GM21737 (cell line): ENCODE measurements around the gene MAT2B.

Source experiments
- ATAC-seq: cut with Tn5 transposase; IDR thresholded peaks from one replicate; pipeline ENCODE4 v1.9.1; 2021; ENCODE audit warnings: mild to moderate bottlenecking, moderate library complexity; ENCODE audit not compliant: unreplicated experiment

MAT2B gene

DNA sequence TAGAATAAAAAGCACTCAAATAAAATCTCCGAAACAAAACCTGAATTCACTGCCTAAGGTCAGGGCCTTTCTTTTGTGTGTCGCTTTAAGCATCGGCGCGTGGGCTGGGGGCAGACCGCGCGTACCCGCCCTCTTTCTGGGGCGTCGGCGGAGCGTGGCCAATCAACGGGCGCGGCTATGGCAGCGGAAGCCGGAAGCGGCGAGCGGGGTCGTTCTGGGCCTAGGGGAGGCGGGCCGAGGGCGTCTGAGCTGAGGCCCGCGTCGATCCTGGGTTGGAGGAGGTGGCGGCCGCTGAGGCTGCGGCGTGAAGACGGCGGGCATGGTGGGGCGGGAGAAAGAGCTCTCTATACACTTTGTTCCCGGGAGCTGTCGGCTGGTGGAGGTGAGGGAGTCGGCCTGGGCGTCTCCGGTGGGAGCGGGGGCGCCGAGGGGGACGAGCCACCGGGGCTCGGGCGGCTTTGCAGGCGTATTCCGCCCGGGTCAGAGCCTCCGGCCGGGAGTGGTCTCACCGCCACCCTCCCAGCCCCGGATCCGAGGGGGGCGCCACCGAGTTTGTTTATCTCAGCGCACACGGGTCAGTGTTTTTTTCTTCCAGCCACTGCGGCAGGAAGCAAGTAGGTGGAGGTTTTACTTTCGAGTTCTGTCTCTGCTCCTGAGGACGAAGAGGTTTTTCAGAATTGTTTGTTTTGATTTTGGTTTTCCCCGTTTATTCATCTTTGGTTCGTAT lies at the start of gene MAT2B:
MAT2B (plus strand) TSS at position 252 of the 727 bp plus-strand sequence; CDS start at position 320, 68 bp downstream.
- peak; percentile 89 for ATAC-seq

DNA sequence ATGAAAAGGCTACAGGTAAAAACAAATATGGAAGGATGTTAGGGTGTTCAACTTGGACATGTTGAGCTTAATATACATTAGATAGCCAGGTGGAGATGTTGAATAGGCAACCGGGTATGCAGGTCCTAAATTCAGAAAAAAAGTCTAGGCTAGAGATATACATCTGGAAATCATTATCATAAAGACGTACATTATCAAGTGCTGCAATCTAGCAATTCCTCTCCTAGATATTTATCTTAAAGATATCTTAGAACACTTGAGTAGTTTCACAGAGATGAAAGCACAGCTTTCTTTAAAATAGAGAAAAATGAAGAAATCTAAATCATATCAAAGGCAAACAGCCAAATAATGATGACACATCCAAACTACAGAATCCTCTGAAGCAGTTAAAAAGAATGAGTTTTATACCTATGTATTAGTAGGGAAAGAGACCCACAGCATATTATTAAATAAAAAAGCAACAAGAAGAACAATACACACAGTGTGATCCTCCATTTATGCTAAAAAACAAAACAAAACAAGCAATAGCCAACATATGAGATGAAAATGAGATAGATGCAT lies 49.3 kb upstream of the MAT2B start:
- ATAC-seq = no peak

GRCh38 chr5:163456840-163457239 lies 48.6 kb upstream of the MAT2B start:
- no peak for ATAC-seq

- ATAC-seq = no peak
Measured at GRCh38 chr5:163458778-163459385, 46.5 kb upstream of the MAT2B start.

DNA sequence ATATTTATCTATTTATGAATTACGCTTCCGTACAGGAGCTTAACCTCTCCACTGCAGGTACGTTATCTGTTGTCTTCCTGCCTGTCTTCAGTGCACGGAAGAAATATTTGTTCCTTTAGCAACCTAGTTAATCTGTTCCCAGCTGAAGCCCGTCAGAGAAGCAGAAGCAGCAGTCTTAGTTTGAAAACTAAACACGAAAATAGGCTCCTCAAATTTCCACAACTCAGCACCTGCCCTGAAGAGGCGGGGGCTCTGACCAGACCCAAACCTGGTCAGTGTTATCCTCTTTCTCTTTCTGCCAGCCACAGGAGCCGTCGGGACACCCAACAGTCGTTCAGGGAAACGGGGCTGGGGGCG lies 46.0 kb upstream of the MAT2B start:
- ATAC-seq = peak; percentile 0

GRCh38 chr5:163459819-163460561 lies 45.4 kb upstream of the MAT2B start, which contains the start of gene NUDCD2:
Gene NUDCD2 (minus strand): TSS chr5:163460102. CDS start chr5:163460050, 52 bp downstream.
- peak; percentile 79 for ATAC-seq

DNA sequence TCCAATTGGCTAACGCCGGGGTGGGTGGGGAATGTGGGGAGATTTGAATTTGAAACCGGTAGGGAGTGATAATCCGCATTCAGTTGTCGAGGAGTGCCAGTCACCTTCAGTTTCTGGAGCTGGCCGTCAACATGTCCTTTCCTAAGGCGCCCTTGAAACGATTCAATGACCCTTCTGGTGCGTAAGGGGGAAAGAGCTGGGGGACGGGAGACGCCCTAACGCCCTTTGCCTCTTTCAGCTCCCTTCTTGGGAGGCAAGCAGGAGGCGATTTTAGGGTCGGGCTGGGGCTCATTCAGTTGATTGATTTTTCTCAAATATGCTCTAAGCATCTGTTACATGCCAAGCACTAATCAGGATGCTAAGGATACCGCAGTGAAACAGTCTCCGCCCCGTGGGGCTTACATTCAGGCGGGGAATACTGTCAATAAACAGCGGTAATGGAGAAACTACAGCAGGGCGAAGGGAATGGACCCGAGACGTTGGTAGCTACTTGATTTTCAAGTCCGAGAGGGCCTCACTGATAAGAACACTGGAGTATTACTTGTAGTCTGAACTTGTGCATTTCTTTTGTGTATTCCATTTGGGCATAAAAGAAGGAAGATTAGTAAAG lies 44.8 kb upstream of the MAT2B start, which contains the start of gene HMMR:
HMMR (plus strand) TSS at position 71 of the 610 bp plus-strand sequence; CDS start at position 132, 61 bp downstream.
- no peak for ATAC-seq

- ATAC-seq = no peak
Measured at GRCh38 chr5:163463063-163463435, 42.4 kb upstream of the MAT2B start.

DNA sequence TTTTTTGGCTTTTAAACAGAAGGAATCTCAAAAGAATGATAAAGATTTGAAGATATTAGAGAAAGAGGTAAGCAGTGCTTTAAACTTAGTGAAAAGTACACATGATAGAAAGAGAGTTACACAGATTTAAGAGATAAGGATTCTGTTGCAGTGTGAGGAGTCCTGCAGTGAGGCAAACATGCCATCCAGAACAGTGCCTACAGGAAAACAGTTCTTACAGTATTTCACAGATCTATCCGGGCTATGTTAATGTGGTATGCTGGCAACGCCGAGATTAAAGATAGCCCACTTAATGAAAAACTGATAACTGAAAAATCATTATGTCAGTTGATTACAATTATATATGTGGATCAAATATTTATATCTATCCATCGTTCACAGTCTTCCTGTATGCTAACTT lies 37.7 kb upstream of the MAT2B start:
- no peak for ATAC-seq

DNA sequence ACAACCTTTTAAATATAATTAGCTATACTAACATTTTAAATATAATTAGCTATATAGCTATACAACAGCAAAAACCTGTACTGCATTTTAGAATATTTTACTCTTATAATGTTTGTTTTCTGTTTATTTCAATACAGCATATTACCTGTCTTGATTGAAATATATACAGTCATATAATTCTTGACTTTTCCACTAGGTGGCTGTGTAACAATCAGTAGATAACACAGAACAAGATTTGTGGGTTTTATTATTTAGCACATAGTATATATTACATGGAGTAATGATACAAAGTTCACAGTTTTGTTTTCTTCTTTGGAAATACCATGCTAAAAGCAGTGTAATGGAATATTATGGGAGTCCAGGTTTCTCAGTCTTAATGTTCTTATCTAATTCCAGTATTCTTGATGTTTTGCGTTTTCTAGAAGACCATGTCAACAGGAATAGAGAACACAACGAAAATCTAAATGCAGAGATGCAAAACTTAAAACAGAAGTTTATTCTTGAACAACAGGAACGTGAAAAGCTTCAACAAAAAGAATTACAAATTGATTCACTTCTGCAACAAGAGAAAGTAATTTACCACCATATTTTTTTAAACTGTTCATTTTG lies 31.7 kb upstream of the MAT2B start:
- peak; percentile 76 for ATAC-seq

GRCh38 chr5:163475411-163475810 lies 30.0 kb upstream of the MAT2B start:
- no peak for ATAC-seq

- ATAC-seq = no peak
Measured at GRCh38 chr5:163478126-163478981, 27.1 kb upstream of the MAT2B start.

- no peak for ATAC-seq
Measured at GRCh38 chr5:163478982-163479271, 26.5 kb upstream of the MAT2B start.

- no peak for ATAC-seq
Measured at GRCh38 chr5:163489055-163489744, 16.2 kb upstream of the MAT2B start.

- ATAC-seq = no peak
Measured at GRCh38 chr5:163489745-163490075, 15.7 kb upstream of the MAT2B start.

- ATAC-seq = no peak
Measured at GRCh38 chr5:163496286-163496685, 9.1 kb upstream of the MAT2B start.

DNA sequence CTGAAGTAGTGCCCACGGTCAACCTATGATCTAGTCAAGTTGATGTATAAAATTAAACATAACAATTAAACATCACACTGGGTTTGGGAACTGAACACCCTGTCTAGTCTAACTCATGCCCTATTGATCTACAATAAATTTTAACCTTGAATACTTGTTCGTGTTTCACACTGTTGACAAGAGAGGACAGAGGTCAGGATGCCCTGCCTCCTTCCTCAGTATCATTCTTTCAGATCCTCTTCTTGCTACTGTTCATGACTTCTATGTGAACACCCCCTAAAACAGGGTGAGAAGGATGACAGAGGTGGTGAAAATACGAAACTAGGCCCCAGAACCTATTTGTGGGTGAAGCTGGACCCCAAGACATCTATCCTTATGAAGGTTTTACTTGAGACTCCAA lies 8.1 kb upstream of the MAT2B start:
- no peak for ATAC-seq

GRCh38 chr5:163498886-163499285 lies 6.5 kb upstream of the MAT2B start:
- no peak for ATAC-seq

- ATAC-seq = no peak
Measured at GRCh38 chr5:163502521-163502920, 2.9 kb upstream of the MAT2B start.
